HG03432 (cell line): ENCODE data around the gene NCKAP5.
A peak's percentile ranks its signal among the peaks of the same experiment; 100 is the strongest.

Experiments
- ATAC-seq: cut with Tn5 transposase; IDR thresholded peaks from one replicate; pipeline ENCODE4 v1.9.1; 2021; ENCODE audit warnings: mild to moderate bottlenecking, moderate library complexity; ENCODE audit not compliant: unreplicated experiment

The NCKAP5 gene

DNA sequence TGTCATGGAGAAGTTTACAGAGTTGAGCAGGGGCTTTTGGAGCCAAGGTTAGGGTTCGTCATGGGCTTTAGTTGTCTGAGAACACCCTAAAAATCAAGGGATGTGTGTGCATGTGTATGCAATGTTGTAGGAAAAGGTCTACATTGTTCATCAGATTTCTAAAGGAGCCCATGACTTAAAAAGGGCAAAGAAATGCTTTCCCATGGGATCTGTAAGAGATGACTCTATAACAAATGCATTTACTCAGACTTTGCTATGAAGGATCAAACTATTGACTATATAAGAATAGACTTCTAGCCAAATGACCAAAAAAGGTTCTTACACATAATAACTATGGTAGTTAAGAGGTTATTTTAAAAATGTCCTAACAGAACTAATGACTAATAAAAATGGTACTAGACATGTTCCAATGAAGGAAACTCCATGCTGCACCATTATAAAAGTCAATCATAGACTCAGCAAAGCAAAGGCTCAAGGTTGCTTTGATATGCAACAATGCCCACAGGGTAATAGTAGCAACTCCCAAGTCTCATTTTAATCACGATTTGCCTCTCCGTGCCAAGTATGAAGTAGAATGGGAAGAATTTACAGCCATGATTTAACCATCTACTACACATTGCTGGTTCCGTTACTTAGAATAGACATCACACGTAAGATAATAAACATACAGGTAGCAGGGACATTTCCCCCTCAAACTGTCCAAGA lies 158.5 kb downstream of the NCKAP5 start:
- no peak for ATAC-seq

DNA sequence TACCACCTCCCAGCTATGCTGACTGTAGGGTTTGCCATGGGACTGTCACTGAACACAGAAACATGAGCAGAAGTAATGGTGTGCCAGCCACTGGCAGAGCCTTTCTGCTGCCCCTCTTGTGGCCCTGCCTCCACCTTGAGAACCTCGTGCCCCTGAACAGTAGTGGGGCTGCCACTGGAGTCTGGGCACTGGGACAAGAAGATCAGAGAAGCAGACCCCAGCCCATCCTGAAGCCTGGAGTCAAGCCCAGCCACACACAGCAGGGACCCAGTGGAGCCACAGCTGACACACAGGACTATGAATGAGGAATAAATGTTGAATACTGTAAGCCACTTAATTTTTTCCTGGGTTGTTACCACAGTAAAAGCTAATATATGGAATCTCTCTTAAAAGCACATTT lies 159.6 kb downstream of the NCKAP5 start:
- ATAC-seq, result no peak

DNA sequence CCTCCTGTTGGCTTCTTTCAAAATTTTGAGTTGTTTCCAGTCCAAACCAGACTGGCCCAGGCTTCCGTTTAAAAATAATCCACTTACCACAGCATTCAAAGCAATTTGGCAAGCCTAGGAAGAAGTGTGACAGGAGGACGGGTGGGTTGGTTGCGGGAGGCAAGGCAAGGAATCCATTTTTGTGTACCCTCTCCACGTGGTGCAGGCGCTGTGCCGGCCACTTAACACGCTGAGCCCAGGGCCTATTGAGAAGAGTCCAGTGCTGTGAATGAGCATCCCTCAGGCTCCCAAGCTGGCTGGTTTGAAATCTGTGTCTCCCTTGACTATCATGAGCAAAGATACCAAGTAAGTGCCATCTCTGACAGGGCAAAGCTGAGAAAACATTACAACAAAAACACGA lies 160.9 kb downstream of the NCKAP5 start:
- no peak for ATAC-seq

DNA sequence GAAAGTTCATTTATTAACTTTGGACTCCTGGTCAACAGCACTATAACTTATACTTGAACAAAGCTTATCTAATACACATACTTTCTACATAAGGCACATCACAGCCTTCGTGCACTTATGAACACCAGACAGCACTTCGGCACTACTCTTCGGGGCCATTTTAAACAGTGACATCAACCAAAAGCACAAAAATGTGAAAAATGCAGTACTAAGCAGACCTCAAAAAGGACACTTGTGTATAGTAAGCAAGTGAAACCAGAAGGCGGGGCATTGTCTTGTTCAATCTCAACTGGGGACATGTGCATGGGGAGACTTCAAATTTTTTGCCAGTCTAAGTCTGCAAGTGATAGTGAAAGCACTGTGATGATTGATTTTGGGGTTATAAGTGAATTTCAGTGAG lies 163.0 kb downstream of the NCKAP5 start:
- ATAC-seq, result no peak

DNA sequence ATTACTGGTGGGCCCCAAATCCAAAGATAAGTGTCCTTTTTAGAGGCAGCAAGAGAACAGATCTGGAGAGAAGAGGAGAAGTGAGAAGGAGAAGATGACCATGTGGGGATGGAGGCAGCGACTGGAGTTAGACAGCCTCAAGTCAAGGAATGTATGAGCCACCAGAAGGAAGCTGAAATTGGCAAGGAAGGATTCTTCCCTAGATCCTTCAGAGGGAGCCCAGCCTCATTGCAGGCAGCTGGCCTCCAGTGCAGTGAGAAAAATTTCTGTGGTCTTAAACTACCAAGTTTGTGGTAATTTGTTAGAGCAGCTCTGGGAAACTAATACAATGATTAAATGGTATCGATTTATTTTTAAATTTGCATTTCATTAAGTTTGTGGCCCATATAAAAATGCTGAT lies 167.9 kb downstream of the NCKAP5 start:
- ATAC-seq, result no peak

DNA sequence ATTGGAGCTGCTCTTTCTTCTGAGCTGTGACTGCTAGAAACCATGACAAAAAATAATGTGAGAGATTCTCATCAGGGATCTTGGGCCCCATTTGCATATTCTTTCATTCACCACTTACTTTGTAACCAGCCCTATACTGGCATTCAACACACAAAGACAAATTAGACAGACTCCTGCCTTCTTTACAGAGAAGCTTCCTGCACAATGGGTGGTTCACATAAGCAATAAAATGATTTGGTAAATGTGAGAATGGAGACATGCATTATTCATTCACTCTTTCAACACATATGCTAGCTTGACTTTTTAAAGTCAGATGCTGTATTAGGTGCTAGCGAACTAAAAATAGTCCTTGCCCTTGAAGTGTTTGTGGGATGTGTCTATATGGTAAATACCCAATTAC lies 174.4 kb downstream of the NCKAP5 start:
- ATAC-seq, result no peak

DNA sequence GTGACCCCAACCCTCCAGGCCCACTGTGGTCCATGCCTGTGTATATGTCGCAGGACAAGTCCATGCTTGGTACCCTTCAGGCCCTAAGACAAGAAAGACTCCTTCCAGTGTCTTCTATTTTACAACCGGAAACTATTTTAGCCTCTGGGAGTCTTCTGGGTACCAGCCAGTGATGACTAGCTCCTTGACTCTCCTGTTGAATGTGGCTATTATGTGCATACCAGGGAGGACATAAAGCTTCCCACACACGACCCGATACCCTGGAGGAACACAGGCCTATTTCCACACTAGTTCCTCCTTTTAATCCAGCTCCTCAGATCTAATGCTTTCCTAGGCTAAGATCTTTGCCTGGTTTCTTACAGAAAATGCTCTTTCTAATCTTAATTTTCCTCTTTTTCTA lies 178.1 kb downstream of the NCKAP5 start:
- ATAC-seq, result no peak

DNA sequence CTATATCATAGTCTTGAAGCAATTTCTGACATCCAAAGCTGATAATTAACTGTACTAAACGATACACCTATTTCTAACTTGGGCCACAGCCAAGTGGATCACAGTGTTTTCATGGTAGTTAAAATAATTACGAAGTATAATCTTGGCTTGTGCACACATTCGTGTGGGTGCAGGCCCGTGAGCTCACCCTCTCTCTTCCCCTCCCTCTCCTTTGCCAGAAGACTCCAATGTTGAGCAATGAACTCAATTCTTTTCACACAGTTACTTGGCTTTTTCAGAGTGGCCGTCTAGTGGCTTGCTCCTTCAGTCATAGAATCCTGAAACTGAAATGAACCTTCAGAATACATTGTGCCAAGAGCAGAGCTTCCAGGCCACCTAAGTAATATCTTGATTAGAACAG lies 178.7 kb downstream of the NCKAP5 start:
- ATAC-seq, result no peak

DNA sequence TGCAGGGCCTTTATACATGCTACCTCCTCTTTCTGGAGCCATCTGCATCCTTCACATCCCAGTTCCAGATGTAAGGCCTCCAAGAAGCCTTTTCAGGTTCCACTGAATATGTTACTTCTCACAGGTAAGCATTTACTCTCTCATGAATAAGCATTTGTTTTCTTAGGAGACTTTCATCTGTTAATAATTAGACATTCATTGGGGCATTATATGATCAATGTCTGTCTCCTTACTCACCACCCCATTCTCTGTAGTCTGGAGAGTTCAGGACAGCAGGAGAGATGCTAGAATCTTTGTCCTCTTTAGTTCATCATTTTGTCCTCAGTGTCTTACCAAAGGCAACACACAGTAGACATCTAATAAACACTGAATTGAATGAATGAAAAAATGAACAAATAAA lies 185.7 kb downstream of the NCKAP5 start:
- no peak for ATAC-seq

DNA sequence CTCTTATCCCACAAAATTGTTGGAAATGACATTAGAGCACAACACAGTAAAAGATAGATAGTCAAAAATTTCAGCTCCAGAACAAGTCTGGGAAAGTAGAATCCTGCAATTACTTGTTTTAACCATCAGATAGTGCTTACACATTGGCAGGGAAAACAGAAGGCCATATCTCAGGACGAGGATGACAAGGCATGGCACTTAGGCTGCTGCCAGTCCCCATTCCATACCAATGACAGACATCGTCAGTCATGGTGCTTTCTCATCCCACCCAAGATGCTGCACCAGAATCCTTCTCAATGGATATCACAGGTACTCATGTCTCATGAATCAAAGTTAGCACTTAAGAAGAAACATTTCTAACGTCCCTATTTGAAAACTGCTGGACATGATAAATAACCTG lies 187.3 kb downstream of the NCKAP5 start:
- ATAC-seq, result no peak

DNA sequence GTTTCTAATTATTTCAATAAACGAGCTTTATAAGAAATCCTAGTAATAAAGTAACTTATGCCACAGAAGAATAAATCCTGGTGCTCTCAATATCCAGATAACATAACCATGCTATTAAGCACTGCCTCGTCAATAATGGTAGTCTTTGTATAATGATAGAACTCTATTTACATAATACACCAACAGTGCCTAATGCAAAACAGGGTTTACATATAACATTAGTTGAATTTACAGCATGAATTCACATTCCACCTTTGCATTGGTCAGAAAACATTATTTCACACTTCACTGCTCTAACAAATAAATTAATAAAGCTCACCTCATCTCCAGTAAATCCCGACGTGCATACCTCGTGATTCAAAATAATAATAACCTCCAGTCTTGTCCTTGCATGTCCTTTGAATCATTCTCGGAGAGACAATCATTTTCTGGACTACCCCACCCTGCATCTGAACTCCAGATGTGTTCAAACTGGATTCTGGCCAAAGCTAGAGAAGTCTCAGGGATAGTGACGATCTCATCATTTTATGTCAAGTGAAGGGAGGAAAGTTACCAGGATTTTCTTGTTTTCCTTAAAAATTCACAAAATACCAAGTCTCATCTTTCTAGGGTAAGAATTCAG lies 189.2 kb downstream of the NCKAP5 start:
- ATAC-seq, result no peak

DNA sequence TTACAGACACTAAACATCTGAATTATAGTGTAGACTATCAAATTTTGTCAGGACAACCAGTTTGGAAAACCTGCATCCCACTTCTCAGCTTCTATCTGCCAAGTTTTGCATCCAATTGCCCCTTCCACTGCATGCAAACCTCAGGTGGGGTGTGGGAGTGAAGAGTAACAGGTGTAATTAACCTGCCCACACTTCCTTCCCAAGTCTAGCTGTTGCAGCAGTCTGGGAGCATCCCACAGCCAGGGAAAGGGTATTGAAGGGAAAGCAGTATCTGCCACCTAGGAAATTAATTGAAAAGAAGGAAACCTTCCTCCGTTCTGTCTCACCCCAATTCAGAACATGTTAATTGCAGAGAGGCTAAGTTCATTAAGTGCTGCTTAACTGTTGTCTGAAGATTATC lies 189.9 kb downstream of the NCKAP5 start:
- ATAC-seq, result no peak

DNA sequence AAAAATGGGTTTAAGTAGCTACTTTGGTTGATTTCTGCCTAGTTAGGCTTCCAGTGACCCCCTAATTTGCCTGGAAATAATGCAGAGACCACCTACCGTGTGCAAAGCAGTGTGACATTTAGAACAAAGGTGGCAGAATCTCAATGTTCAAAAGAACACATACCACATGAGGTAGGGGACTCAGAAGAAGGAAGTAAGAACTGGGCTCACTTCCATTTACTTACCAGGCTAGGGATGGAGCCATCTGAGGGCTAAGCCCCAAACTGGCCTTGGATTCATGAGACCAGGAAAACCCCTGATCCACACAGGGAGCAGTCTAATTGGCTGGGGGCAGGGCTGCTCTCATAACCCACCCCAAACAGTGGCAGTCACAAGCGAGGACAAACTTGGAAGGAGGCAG lies 190.7 kb downstream of the NCKAP5 start:
- ATAC-seq, result no peak

DNA sequence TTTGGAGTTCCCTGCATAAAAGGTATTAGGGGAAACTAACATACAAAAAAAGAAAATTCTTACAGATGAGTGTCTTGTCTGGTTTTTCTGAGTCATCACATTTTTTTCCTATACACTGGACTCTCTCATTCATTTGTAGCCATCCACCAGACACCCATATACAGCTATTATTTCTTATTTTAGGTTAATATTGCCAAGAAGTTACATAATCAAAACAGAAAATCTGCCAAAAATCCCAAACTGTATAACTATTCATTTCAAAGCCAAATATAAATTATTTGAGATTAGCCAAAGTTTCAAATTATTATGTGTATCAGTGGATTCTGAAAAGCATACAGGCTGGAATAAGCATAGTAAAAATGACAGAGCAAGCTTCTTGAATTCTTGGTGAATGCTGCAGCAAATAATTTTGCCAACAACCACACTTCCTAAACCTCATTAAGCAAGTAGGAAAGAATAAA lies 191.2 kb downstream of the NCKAP5 start:
- no peak for ATAC-seq

DNA sequence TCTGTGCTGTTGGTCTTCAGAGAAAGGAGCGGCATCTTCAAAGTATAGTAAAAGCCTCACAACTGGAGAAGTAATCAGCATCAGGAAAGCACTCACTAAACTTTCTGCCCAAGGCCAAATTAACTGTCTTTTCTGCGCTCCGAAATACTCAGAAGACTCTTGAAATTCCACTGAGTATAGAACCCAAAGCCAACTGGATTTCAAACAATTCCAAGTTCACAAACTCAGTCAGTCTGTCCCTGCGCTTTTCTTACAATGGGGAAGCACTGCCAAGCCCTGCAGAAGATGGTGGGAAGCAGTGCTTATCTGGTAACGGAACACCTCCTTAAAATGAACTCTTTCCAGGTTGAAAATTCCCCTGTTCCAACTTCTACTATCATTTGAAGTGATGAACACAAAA lies 193.5 kb downstream of the NCKAP5 start:
- ATAC-seq, result no peak

DNA sequence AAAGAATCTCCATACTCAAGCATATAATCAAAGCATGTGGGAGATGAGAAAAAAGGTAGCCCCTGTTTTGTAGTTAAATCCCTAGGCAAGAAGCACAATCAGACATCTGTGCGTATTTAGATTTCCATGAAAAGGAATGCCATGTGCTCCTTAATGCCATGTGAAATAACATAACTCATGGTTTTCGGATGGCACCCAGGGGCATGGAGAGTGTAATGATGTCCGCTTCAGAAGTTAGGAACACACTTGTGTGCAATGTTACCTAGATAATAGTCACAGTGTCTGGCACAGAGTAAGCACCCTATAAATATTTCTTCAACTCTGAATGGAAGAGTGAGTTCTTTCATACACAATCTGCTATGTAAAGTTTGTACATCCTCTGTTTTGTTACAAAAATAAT lies 197.0 kb downstream of the NCKAP5 start:
- no peak for ATAC-seq

DNA sequence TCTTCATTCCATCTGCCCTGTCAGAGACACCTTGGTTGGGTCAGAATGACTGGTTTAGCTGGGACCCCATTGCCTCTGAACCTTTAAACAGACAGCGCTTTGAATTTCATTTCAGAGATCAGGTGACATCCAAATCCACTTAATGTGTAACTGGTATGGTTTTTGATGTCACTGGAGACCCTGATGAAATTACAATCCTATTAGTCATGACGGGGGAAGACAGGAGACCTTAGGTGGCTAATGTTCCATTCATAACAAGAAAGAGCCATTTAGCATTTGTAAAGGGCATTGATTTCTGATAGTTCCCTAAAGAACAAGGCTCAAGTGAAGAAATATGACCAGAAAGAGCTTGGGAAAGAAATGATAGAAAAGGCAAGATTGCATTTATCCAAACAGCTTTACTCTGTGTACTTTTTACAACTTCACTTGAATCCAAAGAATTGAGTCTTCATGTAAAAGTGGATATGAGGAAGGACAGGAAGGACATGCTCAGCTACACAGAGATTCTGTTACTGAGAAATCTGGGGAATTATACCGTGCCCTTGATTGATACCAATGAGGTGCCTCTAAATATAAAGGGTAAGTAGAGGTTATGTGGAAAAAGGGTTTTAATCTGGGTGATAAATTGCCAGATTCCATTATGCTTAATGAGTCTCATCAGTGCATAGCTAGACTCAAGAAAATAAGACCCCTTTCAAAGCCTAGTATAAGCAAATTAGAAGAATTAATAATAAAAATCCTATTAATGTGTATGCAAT lies 198.2 kb downstream of the NCKAP5 start:
- ATAC-seq, result no peak

DNA sequence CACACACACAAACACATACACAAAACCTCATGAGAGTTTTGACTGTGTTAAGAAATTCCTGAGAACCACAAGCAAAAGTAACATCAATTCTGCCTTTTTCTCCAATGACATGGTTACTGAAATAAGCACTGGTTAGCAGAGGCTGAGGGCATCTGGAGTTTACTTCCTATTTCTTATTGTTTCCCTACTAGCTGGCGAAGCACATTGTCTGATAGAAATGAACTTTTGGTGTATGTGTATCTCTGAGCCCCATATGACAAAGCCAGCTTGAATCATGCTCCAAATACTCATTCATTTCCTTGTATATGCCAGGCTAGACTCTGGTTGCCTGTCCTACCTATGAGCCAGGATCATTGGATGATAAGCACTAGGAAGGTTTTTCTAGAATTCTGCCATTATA lies 203.1 kb downstream of the NCKAP5 start:
- no peak for ATAC-seq

DNA sequence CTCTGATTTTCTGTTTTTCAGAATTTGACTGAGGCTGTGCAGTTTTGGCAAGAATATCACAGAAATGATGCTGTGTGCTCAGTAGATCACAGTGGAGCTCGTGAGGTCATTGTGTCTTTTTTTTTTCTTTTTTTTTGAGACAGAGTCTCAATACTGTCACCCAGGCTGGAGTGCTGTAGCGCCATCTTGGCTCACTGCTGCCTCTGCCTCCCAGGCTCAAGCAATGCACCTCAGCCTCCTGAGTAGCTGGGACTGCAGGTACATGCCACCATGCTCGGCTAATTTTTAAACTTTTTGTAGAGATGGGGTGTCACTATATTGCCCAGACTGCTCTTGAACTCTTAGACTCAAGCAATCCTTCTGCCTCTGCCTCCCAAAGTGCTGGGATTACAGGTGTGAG lies 203.6 kb downstream of the NCKAP5 start:
- no peak for ATAC-seq

DNA sequence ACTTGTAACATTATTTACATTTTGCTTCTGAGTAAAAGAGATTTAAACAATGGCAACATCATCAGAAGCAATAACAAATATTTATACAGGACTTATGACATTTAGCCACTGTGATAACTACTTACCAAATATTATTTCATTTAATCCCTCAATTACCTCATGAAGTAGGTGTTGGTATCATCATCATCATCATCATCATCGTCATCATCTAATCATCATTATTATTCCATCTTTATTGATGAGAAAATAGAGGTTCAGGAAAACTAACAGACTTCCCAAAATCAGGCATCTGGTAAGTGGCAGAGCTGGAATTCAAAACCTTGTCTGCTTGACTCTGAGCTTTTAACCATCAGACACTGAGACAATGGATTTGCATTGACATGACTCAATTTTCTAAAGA lies 204.4 kb downstream of the NCKAP5 start:
- ATAC-seq, result no peak

DNA sequence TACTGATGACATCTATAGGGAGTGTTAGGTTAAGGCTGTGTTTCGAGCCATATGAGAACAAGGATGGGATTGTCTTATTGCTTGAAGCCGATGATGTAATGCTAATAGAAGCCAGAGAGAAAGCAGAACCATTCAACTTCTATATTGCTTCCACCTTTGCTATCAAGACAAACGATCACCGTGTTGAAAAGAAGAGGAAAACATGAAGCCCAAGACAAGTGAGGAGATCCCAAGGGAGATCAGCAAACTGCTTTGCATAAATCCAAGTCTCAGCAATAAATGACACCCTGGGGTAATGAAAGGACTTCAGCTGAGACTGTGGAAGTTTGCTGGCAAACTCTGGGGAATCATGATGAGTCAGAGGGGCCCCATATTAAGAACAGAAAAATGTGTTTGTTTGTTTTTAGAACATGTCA lies 206.2 kb downstream of the NCKAP5 start:
- ATAC-seq, result peak; percentile 49

DNA sequence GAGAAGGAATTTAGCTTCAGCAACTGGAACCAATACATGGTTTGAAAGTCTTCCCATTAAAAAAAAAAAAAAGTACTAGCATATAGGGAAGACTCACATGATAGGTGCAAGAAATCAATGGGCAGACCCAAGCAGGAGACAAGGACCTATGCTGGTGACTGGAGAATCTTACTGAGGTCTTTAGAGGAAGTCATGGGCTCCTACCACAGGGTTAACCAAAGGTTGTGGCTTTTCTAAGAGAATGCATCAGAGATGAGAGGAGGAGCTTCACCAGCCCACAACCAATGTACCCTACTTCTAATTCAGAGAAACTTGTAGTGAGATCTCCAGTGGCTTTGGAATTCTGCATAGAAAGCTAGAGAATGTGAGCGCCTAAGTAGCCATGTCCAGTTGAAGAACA lies 207.4 kb downstream of the NCKAP5 start:
- ATAC-seq, result peak; percentile 65
